Brain microvascular endothelial cell (primary cell): Measurements from ENCODE around the gene MYO7A.

ENCODE experiments used
- DNase-seq: peaks from one replicate; pipeline ENCODE4 v3.0.0-alpha.2; 2020
- H3K27ac ChIP-seq: fragments of 250-450 bp; sonication (Bioruptor Pico); 2 replicates; pipeline ENCODE4 v1.5.1; 2020; ENCODE audit warnings: mild to moderate bottlenecking, moderate library complexity
- H3K27me3 ChIP-seq: fragments of 250-450 bp; sonication (Bioruptor Pico); replicated peaks from 2 replicates; pipeline ENCODE4 v1.5.1; 2020; ENCODE audit warnings: mild to moderate bottlenecking
- H3K36me3 ChIP-seq: fragments of 250-450 bp; sonication (Bioruptor Pico); replicated peaks from 2 replicates; pipeline ENCODE4 v1.5.1; 2020; ENCODE audit warnings: mild to moderate bottlenecking
- H3K4me3 ChIP-seq: 2 replicates; pipeline ENCODE4 v1.5.1; 2011; ENCODE audit warnings: low read depth, mild to moderate bottlenecking, control low read depth, low read length, moderate library complexity
- in situ Hi-C: cut with HindIII; loops from 2 replicates; pipeline ENCODE4 v1.10.0; 2017; ENCODE audit warnings: low sequenced_read_pairs, low pct_ligation_motif_present
- TF ChIP-seq, protein P1 (sequence below): IDR thresholded peaks from 2 replicates; pipeline ENCODE4 v1.5.1; 2011; ENCODE audit warnings: low read depth, mild to moderate bottlenecking, moderate library complexity, low read length, control low read depth, inconsistent platforms; ENCODE audit errors: missing control alignments

MYO7A gene

DNA sequence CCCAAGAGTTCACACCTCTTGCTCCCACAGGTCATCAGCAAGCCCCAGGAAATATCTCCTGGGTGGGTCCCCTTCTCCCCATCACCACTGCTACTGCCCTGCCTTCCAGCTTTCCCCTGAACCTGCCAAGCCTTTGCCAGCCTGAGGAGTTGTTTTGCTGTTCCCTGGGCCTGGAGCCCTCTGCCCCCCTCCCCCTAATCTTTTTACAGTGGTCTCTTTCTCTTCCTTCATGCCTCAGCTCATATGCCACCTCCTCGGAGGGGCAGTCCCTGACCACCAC, 18.9 kb downstream of the MYO7A start:
- Histone ChIP-seq H3K36me3 (no peaks in the 10 kb centered on the region), H3K27ac (no peak overlapping the region), H3K4me3 (no peak overlapping the region), H3K27me3 (peaks cover 4% of the 10 kb centered on the region)
- no peak for DNase-seq
- in situ Hi-C loops = no loop called here
- TF ChIP-seq, protein P1, sequence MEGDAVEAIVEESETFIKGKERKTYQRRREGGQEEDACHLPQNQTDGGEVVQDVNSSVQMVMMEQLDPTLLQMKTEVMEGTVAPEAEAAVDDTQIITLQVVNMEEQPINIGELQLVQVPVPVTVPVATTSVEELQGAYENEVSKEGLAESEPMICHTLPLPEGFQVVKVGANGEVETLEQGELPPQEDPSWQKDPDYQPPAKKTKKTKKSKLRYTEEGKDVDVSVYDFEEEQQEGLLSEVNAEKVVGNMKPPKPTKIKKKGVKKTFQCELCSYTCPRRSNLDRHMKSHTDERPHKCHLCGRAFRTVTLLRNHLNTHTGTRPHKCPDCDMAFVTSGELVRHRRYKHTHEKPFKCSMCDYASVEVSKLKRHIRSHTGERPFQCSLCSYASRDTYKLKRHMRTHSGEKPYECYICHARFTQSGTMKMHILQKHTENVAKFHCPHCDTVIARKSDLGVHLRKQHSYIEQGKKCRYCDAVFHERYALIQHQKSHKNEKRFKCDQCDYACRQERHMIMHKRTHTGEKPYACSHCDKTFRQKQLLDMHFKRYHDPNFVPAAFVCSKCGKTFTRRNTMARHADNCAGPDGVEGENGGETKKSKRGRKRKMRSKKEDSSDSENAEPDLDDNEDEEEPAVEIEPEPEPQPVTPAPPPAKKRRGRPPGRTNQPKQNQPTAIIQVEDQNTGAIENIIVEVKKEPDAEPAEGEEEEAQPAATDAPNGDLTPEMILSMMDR = no peak

GRCh38 chr11:77147668-77148321, 19.7 kb downstream of the MYO7A start:
- no peak for DNase-seq
- Histone ChIP-seq H3K4me3 (peak overlapping the region; percentile 22), H3K36me3 (no peaks in the 10 kb centered on the region), H3K27ac (no peak overlapping the region), H3K27me3 (peaks cover 4% of the 10 kb centered on the region)
- in situ Hi-C loops = no loop called here
- TF ChIP-seq, protein P1 = no peak

DNA sequence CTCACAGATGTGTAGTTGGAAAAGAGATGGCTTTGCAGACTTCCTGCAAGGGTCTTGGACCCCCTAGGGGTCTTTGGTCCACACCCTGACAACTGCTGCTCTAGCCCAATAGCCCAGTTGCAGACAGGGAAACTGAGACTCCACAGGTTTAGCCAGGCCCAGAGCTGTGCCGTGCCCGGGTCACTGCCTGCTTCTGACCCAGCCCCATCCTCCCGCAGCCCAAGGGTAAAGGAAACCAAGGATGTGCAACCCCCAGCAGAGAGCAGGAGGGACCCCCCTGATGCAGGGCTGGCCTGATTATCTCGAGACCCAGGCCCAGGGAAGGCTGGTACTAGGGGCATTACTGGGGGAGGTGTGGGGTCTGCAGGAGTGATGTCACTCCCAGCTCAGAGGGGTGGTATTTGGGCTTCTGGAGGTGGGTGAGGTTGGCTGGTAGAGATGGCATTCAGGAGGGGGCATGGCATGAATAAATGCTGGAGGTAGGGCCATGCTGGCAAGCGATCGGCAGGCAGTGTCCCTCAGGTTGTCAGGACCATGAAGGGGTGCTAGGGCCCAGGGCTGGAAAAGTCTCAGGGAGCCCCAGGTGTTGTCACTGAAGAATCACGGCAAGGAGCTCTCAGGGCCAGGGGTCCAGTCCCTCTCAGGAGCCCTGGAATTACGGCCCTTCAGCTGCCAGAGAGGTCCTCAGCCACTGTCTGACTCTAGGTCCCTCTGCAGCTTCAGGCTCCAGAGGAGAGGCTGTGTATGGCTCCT, 21.1 kb downstream of the MYO7A start:
- H3K27ac ChIP-seq = no peak overlapping the region
- peaks cover 4% of the 10 kb centered on the region for H3K27me3 ChIP-seq
- in situ Hi-C loops = no loop called here
- TF ChIP-seq, protein P1 = no peak
- DNase-seq = no peak
- H3K36me3 ChIP-seq = no peaks in the 10 kb centered on the region
- no peak overlapping the region for H3K4me3 ChIP-seq

GRCh38 chr11:77149716-77150392, 21.8 kb downstream of the MYO7A start:
- Histone ChIP-seq H3K4me3 (no peak overlapping the region), H3K27me3 (peaks cover 4% of the 10 kb centered on the region), H3K27ac (no peak overlapping the region), H3K36me3 (no peaks in the 10 kb centered on the region)
- in situ Hi-C loops = no loop called here
- TF ChIP-seq, protein P1 = no peak
- no peak for DNase-seq

DNA sequence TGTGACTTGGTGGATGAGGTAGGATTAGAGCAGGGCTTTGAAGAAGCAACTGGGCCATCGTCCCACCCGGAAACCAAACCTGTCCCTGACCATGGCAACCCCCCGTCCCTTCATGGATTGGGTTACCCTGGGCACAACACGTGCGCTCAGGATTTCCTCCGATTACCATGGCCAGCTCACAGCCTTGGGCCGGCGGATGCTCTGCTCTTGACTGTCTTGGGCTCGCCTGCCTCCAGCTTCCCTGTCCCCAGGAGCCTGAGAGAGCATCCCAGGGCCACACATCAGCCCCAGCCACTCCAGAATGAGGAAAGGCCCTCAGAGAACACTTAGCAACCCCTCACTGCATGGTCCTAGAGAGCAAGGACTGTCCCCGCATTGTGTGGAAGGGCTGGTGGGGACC, 22.8 kb downstream of the MYO7A start:
- no peak for DNase-seq
- TF ChIP-seq, protein P1 = no peak
- H3K27me3 ChIP-seq = peaks cover 4% of the 10 kb centered on the region
- in situ Hi-C loops = no loop called here
- H3K27ac ChIP-seq = no peak overlapping the region
- no peaks in the 10 kb centered on the region for H3K36me3 ChIP-seq
- H3K4me3 ChIP-seq = no peak overlapping the region
